B cell (primary cell): ENCODE data around the gene FXYD3. TPM values are rescaled to one million over a fixed set of nuclear protein-coding genes. Genes with fewer than 3 reads are reported as not detected.

Source experiments
- ATAC-seq: fragments of 200-7000 bp; cut with Tn5 transposase; one replicate; pipeline ENCODE4 v1.10.0; 2021; ENCODE audit warnings: low read depth, mild to moderate bottlenecking, moderate number of reproducible peaks, moderate library complexity
- CTCF ChIA-PET: fragments of 350-600 bp; sonication (Branson Sonifier 250); formaldehyde crosslinking; loops from one replicate; lab custom pipeline; 2021; ENCODE audit warnings: antibody characterized with exemption, inconsistent platforms; lab: Charles Lee
- POLR2A ChIA-PET: fragments of 350-600 bp; sonication (Branson Sonifier 250); formaldehyde crosslinking; loops from one replicate; lab custom pipeline; 2021; ENCODE audit warnings: antibody characterized with exemption; lab: Charles Lee
- DNase-seq: peaks from one replicate; pipeline ENCODE4 v3.0.0; 2013
- H2AFZ ChIP-seq: 2 replicates; pipeline ENCODE4 v1.6.1; 2012; ENCODE audit warnings: mild to moderate bottlenecking, low read depth, low read length; ENCODE audit not compliant: insufficient read depth, poor library complexity, severe bottlenecking
- H3K27ac ChIP-seq, 2 donors: 1 replicate in 1 of 2; 2 replicates in 1 of 2; pipeline ENCODE4 v1.5.1; 2012 to 2013; ENCODE audit warnings: low read length in 2 of 2, mild to moderate bottlenecking in 2 of 2, moderate library complexity in 1 of 2
- H3K27me3 ChIP-seq, 4 experiments: fragments of 200-600 bp in 1 of 4; sonication (generic) in 1 of 4; replicated peaks in 1 of 4; 1 replicate in 2 of 4; 2 replicates in 2 of 4; pipeline versions ENCODE4 v1.6.1 to v1.7.0; 2013 to 2016; ENCODE audit warnings: low read length in 3 of 4, mild to moderate bottlenecking in 2 of 4, mixed read lengths in 1 of 4, moderate library complexity in 1 of 4; ENCODE audit not compliant: insufficient read depth in 4 of 4, control insufficient read depth in 3 of 4; ENCODE audit errors: control extremely low read depth in 1 of 4
- H3K36me3 ChIP-seq, 2 experiments: replicated peaks in 1 of 2; 1 replicate in 1 of 2; 2 replicates in 1 of 2; pipeline versions ENCODE4 v1.6.1 to v1.7.1; 2013; ENCODE audit warnings: low read length in 1 of 2; ENCODE audit not compliant: insufficient read depth in 2 of 2, control insufficient read depth in 1 of 2; ENCODE audit errors: control extremely low read depth in 1 of 2, extremely low read depth in 1 of 2
- H3K4me1 ChIP-seq, 2 donors: fragments of 200-600 bp in 1 of 2; sonication (generic) in 1 of 2; 1 replicate in 1 of 2; 2 replicates in 1 of 2; pipeline versions ENCODE4 v1.5.1 to v1.6.1; 2013 to 2017; ENCODE audit warnings: low read length in 2 of 2; ENCODE audit not compliant: control insufficient read depth in 2 of 2, insufficient read depth in 2 of 2
- H3K4me2 ChIP-seq: replicated peaks from 2 replicates; pipeline ENCODE3; 2012; ENCODE audit warnings: mild to moderate bottlenecking, low read depth, low read length; ENCODE audit not compliant: poor library complexity, severe bottlenecking
- H3K4me3 ChIP-seq, 5 experiments: fragments of 200-600 bp in 1 of 5; sonication (generic) in 1 of 5; 1 replicate in 3 of 5; 2 replicates in 2 of 5; pipeline versions ENCODE4 v1.5.1 to v1.7.0; 2011 to 2016; ENCODE audit warnings: low read length in 4 of 5, mild to moderate bottlenecking in 4 of 5, low read depth in 2 of 5, control low read depth in 1 of 5, moderate library complexity in 1 of 5; ENCODE audit not compliant: insufficient read depth in 1 of 5; ENCODE audit errors: control extremely low read depth in 1 of 5, extremely low read depth in 1 of 5
- H3K79me2 ChIP-seq: fragments of 200-600 bp; sonication (generic); one replicate; pipeline ENCODE4 v1.6.0; 2016; ENCODE audit warnings: low read length; ENCODE audit not compliant: control insufficient read depth, insufficient read depth
- H3K9ac ChIP-seq: fragments of 200-600 bp; sonication (generic); 2 replicates; pipeline ENCODE4 v1.6.1; 2017; ENCODE audit warnings: mild to moderate bottlenecking, low read length, moderate library complexity
- H3K9me3 ChIP-seq, 3 donors: one replicate each; pipeline versions ENCODE4 v1.6.1 to v1.7.1; 2013; ENCODE audit warnings: low read length in 2 of 3; ENCODE audit not compliant: control insufficient read depth in 2 of 3, insufficient read depth in 1 of 3; ENCODE audit errors: control extremely low read depth in 1 of 3
- H4K20me1 ChIP-seq: 2 replicates; pipeline ENCODE4 v1.6.0; 2012; ENCODE audit warnings: mild to moderate bottlenecking, low read length; ENCODE audit not compliant: insufficient read depth, control insufficient read depth, poor library complexity, severe bottlenecking
- H3K27ac Mint-ChIP-seq: one replicate; pipeline ENCODE4 v1.8.0; 2021; ENCODE audit warnings: mixed read lengths
- H3K27me3 Mint-ChIP-seq: one replicate; pipeline ENCODE4 v1.8.0; 2021; ENCODE audit warnings: mixed read lengths
- H3K4me1 Mint-ChIP-seq: one replicate; pipeline ENCODE4 v1.8.0; 2021; ENCODE audit warnings: mixed read lengths
- H3K4me3 Mint-ChIP-seq: one replicate; pipeline ENCODE4 v1.8.0; 2021; ENCODE audit warnings: mixed read lengths
- H3K9me3 Mint-ChIP-seq: one replicate; pipeline ENCODE4 v1.8.0; 2022; ENCODE audit warnings: mixed read lengths; ENCODE audit not compliant: insufficient read depth
- EZH2 ChIP-seq: IDR thresholded peaks from 2 replicates; pipeline ENCODE4 v1.6.1; 2012; ENCODE audit warnings: borderline replicate concordance, low read depth, mild to moderate bottlenecking, moderate library complexity, low read length; ENCODE audit not compliant: insufficient read depth, poor library complexity, severe bottlenecking
- WGBS: methylation state at CpG from one replicate; pipeline ENCODE4 v1.1.5; 2013; ENCODE audit warnings: missing lambda C conversion rate; ENCODE audit not compliant: insufficient coverage; 5-methylcytosine and 5-hydroxymethylcytosine counted together
- intact Hi-C: fragments of 100-400 bp; cut with micrococcal nuclease; formaldehyde crosslinking; loops from one replicate; pipeline ENCODE4 v1.10.0; 2022
- polyA plus RNA-seq: library from polyadenylated mRNA; depleted of rRNA; stranded (reverse); fragments of >200 nt; gene quantifications from 2 replicates; pipeline ENCODE4 v1.2.3, GENCODE V29; 2012
- total RNA-seq, 2 donors: library from RNA; stranded (reverse); fragments of 120-200 nt in 1 of 2; gene quantifications; 1 replicate in 1 of 2; 2 replicates in 1 of 2; pipeline versions ENCODE4 v1.2.3 to v1.2.4, GENCODE V29; 2013 to 2022
- TF ChIP-seq, protein P1 (sequence below): fragments of 200-600 bp; IDR thresholded peaks from one replicate; pipeline ENCODE4 v1.8.0; 2022; ENCODE audit warnings: antibody characterized with exemption, mild to moderate bottlenecking

The FXYD3 gene
- total and polyA plus RNA-seq, 2 donors (not counting 1 experiment from before 2014, with no cell fraction given) = not detected

DNA sequence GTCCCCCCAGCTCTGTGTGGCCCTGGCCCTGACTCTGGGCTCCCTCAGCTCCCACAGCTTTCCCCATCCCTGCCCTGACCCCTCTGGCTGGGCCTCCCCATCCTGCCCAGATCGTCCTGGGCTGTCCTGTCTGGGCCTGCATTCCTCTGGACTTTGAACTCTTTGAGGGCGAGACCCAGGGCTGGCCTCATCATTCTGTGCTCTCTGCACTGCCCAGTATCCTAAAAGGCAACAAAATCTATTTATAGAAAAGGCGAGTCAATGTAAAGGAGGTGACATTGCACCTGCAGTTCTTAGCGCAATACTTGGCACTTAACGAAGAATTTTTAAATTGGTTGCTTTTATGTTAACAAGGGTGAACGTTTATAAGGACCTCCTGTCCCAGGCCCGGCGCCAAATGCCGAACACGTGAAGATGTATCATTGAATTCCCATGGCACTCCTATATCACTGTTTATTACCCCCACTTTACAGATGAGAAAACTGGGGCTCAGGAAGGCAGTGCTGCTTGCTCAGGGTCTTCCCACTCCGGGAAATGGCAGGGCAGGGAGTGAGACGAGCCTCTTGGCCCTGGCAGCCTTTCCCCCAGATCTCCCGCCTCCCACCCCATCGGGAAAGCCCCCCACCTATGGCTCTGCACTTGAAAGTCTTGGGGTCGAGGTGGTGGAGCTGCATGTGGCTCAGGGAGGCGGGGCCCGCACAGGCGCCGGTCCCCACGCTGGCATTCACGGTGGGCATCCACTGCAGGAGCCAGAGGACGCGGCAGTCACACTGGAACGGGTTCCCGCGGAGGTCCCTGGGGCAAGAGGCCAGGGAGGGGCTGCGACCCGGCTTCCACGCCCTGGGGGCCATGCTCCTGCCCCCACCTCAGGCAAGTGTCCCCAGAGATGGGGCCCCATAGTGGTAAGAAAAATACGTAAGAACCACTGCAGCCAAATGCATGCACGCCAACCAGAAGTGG, 15.4 kb downstream of the FXYD3 start:
- ATAC-seq (no peak), DNase-seq (no peak)
- TF ChIP-seq EZH2 = no peak
- TF ChIP-seq, protein P1, sequence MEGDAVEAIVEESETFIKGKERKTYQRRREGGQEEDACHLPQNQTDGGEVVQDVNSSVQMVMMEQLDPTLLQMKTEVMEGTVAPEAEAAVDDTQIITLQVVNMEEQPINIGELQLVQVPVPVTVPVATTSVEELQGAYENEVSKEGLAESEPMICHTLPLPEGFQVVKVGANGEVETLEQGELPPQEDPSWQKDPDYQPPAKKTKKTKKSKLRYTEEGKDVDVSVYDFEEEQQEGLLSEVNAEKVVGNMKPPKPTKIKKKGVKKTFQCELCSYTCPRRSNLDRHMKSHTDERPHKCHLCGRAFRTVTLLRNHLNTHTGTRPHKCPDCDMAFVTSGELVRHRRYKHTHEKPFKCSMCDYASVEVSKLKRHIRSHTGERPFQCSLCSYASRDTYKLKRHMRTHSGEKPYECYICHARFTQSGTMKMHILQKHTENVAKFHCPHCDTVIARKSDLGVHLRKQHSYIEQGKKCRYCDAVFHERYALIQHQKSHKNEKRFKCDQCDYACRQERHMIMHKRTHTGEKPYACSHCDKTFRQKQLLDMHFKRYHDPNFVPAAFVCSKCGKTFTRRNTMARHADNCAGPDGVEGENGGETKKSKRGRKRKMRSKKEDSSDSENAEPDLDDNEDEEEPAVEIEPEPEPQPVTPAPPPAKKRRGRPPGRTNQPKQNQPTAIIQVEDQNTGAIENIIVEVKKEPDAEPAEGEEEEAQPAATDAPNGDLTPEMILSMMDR = no peak
- intact Hi-C loops = no loop called here
- no peaks in the 10 kb centered on the region for H3K27me3 ChIP-seq
- ChIA-PET CTCF (interaction anchor here (1.3 kb wide), 1 partner anchor 11 kb away, joined by 4 read pairs; no protein-coding TSS in a partner anchor), POLR2A (interaction anchor here (0.8 kb wide), 1 partner anchor 10 kb away, joined by 3 read pairs; no protein-coding TSS in a partner anchor)
- no peak overlapping the region for H3K27ac Mint-ChIP-seq
- H2AFZ ChIP-seq = no peak overlapping the region
- peaks cover 0 to 10% of the 10 kb centered on the region in 2 donors for H3K4me1 ChIP-seq
- H3K79me2 ChIP-seq = no peaks in the 10 kb centered on the region
- H3K9me3 ChIP-seq = peaks cover 0 to 3% (median 0%) of the 10 kb centered on the region in 3 donors
- H3K9ac ChIP-seq = no peak overlapping the region
- no peak overlapping the region for H3K4me2 ChIP-seq
- H3K9me3 Mint-ChIP-seq = peaks cover 3% of the 10 kb centered on the region
- no peak overlapping the region for H3K27ac ChIP-seq
- H3K4me3 Mint-ChIP-seq = no peak overlapping the region
- no peak overlapping the region for H3K4me3 ChIP-seq
- no peaks in the 10 kb centered on the region for H3K27me3 Mint-ChIP-seq
- H4K20me1 ChIP-seq = no peaks in the 10 kb centered on the region
- no peaks in the 10 kb centered on the region for H3K36me3 ChIP-seq
- peaks cover 7% of the 10 kb centered on the region for H3K4me1 Mint-ChIP-seq
- 86% methylated on average over 17 of the region's 31 CpGs for WGBS

DNA sequence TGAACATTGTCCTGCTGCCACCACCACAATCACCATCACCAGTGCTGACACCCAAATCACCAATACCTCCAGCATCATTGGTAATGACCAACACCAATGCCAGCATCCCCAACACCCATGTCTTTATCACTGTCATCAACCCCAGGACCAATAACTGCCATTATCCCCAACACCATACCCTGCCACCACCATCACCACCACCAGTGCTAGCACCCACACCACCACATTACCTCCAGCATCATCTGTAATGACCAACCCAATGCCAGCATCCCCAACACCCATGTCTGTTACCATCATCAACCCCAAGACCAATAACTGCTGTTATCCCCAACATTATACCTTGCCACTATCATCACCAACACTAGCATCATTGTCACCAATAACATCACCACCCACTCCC, 16.6 kb downstream of the FXYD3 start:
- CTCF ChIA-PET = no interaction called here
- intact Hi-C loops = no loop called here
- no peak for ATAC-seq

More for the DNA sequence above, 16.6 kb downstream of the FXYD3 start:
- DNase-seq = no peak
- POLR2A ChIA-PET = no interaction called here
- no peak overlapping the region for H3K27ac Mint-ChIP-seq
- H3K4me3 Mint-ChIP-seq = no peak overlapping the region
- H3K4me2 ChIP-seq = no peak overlapping the region
- H3K4me3 ChIP-seq = no peak overlapping the region
- no peaks in the 10 kb centered on the region for H3K79me2 ChIP-seq
- peaks cover 0 to 19% of the 10 kb centered on the region in 2 donors for H3K4me1 ChIP-seq
- no peak overlapping the region for H3K9ac ChIP-seq
- H3K36me3 ChIP-seq = no peaks in the 10 kb centered on the region
- H3K9me3 ChIP-seq = peaks cover 0 to 3% (median 0%) of the 10 kb centered on the region in 3 donors
- TF ChIP-seq, protein P1 = no peak
- no peak for TF ChIP-seq EZH2
- H3K9me3 Mint-ChIP-seq = peaks cover 3% of the 10 kb centered on the region
- H3K27me3 ChIP-seq = no peaks in the 10 kb centered on the region
- peaks cover 12% of the 10 kb centered on the region for H3K4me1 Mint-ChIP-seq
- H2AFZ ChIP-seq = no peak overlapping the region
- no peaks in the 10 kb centered on the region for H4K20me1 ChIP-seq
- H3K27ac ChIP-seq = no peak overlapping the region
- H3K27me3 Mint-ChIP-seq = peaks cover 3% of the 10 kb centered on the region
